Thyroid gland (tissue), 4 donors: ENCODE data around the gene CD160.

Experiments
- CTCF ChIP-seq, 6 experiments: fragments of 200-600 bp in 3 of 6; fragments of 450-650 bp in 3 of 6; sonication (generic) in 3 of 6; IDR thresholded peaks; one replicate each; pipeline ENCODE4 v1.5.1; 2016 to 2019; ENCODE audit warnings: antibody characterized with exemption in 6 of 6, mild to moderate bottlenecking in 2 of 6, inconsistent platforms in 1 of 6, moderate library complexity in 1 of 6
- POLR2A ChIP-seq, 2 donors: fragments of 450-650 bp; IDR thresholded peaks; one replicate each; pipeline ENCODE4 v1.6.1; 2017; ENCODE audit warnings: antibody characterized with exemption in 2 of 2, mild to moderate bottlenecking in 2 of 2, moderate library complexity in 1 of 2

GRCh38 chr1:145736191-145736590, 16.9 kb downstream of the CD160 start:
- TF ChIP-seq CTCF (IDR thresholded peaks at IDR 0.05): no peak
- TF ChIP-seq POLR2A (IDR thresholded peaks at IDR 0.05): no peak
